SK-N-MC (cell line): ENCODE data around the gene IL1R1.

Source experiments
- EZH2 ChIP-seq: fragments of 200-600 bp; sonication (generic); IDR thresholded peaks from one replicate; pipeline ENCODE4 v1.6.1; 2017; ENCODE audit warnings: antibody characterized with exemption
- FOXP2 ChIP-seq: optimal IDR thresholded peaks from 2 replicates; pipeline ENCODE3; 2011; ENCODE audit warnings: mild to moderate bottlenecking, moderate library complexity; ENCODE audit not compliant: insufficient read depth; ENCODE audit errors: extremely low read length, control extremely low read depth
- POLR2AphosphoS5 ChIP-seq: IDR thresholded peaks from 2 replicates; pipeline ENCODE4 v1.6.1; 2012; ENCODE audit warnings: mild to moderate bottlenecking, low read depth, low read length, borderline replicate concordance

DNA sequence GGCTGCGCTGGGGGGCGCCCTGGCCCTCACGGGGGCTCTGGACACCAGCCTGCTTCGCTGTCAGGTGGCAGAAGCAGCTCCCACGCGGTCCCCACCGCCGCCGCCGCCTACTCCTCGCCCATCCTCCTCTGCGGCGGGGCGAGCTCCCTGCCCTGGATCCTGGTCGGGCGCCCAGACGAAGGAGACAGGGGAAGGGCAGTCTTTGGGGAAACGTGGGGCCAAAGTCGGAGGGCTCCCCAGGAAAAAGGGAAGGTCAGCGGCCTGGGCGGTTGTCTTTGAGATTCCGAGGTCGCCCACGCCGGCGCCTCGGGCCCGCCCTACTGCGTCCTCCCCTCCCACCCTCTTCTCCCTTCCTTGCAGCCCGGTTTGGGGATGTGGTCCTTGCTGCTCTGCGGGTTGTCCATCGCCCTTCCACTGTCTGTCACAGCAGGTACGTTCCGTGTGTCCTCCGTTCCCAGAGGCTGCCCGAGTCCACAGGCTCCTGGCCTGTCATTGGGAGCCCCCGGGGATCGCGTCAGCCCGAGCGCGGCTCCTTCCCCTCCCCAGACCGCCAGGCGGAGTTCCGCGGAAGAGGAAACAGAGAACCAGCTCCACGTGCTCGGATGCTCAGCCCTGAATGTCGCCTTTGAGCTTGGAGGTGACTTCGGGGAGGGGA lies 45.1 kb downstream of the IL1R1 start:
- TF ChIP-seq EZH2: no peak
- no peak for TF ChIP-seq POLR2AphosphoS5
- no peak for TF ChIP-seq FOXP2
